B cell (primary cell): ENCODE results near the gene ALDH1B1.

Experiments
- EZH2 ChIP-seq: IDR thresholded peaks from 2 replicates; pipeline ENCODE4 v1.6.1; 2012; ENCODE audit warnings: borderline replicate concordance, low read depth, mild to moderate bottlenecking, moderate library complexity, low read length; ENCODE audit not compliant: insufficient read depth, poor library complexity, severe bottlenecking
- TF ChIP-seq, protein P1 (sequence below): fragments of 200-600 bp; IDR thresholded peaks from one replicate; pipeline ENCODE4 v1.8.0; 2022; ENCODE audit warnings: antibody characterized with exemption, mild to moderate bottlenecking

DNA sequence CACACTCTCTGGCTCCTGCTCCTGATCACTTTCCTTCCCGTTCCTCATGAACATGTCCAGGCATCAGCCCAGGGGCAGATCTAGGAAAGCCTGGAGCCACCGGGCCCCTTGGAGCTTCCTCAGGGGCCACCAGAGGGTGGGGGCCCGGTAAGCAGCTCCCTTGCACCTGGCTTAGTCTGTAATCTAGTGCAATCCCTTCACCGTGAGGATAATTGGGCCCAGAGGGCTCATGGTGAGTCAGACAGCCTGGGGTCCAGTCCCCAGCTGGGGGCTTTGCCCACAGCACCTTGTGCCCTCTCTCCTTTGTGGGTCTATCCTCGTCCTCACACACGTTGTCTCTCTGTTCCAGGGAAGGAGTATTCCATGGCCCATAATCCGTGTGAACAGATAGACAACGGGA, 10.4 kb upstream of the ALDH1B1 start:
- TF ChIP-seq EZH2 = no peak
- TF ChIP-seq, protein P1, sequence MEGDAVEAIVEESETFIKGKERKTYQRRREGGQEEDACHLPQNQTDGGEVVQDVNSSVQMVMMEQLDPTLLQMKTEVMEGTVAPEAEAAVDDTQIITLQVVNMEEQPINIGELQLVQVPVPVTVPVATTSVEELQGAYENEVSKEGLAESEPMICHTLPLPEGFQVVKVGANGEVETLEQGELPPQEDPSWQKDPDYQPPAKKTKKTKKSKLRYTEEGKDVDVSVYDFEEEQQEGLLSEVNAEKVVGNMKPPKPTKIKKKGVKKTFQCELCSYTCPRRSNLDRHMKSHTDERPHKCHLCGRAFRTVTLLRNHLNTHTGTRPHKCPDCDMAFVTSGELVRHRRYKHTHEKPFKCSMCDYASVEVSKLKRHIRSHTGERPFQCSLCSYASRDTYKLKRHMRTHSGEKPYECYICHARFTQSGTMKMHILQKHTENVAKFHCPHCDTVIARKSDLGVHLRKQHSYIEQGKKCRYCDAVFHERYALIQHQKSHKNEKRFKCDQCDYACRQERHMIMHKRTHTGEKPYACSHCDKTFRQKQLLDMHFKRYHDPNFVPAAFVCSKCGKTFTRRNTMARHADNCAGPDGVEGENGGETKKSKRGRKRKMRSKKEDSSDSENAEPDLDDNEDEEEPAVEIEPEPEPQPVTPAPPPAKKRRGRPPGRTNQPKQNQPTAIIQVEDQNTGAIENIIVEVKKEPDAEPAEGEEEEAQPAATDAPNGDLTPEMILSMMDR = no peak
